Naive thymus-derived CD8-positive, alpha-beta T cell (primary cell): Measurements from ENCODE around the gene METTL9. TPM values are rescaled to one million over a fixed set of nuclear protein-coding genes. Genes with fewer than 3 reads are reported as not detected.
"Not testable (repeated sequence)": the region's sequence is repeated elsewhere in the genome, so short reads cannot be mapped to it uniquely, and the experiment has no call there.

Experiments
- ATAC-seq, 2 donors: fragments of 150-1000 bp; cut with Tn5 transposase in 1 of 2; sonication (Bioruptor Pico), chemical (Tn5 transposase) in 1 of 2; 1 replicate in 1 of 2; 2 replicates in 1 of 2; pipeline ENCODE4 v1.10.0; 2021; ENCODE audit warnings: mild to moderate bottlenecking in 2 of 2, moderate library complexity in 2 of 2
- POLR2A ChIA-PET: fragments of 350-600 bp; sonication (Branson Sonifier 250); formaldehyde crosslinking; loops from one replicate; lab custom pipeline; 2021; ENCODE audit warnings: antibody characterized with exemption; lab: Charles Lee
- DNase-seq, 10 donors: peaks; one replicate each; pipeline versions ENCODE4 v3.0.0 to v3.0.0-alpha.2; 2020 to 2022
- H3K27ac Mint-ChIP-seq, 10 donors: one replicate each; pipeline ENCODE4 v1.8.0; 2020 to 2022; ENCODE audit warnings: mild to moderate bottlenecking in 10 of 10, mixed read lengths in 10 of 10, moderate library complexity in 4 of 10, inconsistent platforms in 1 of 10
- H3K27me3 Mint-ChIP-seq, 5 donors: one replicate each; pipeline ENCODE4 v1.8.0; 2021 to 2022; ENCODE audit warnings: mixed read lengths in 5 of 5
- H3K36me3 Mint-ChIP-seq, 3 donors: one replicate each; pipeline ENCODE4 v1.8.0; 2020 to 2022; ENCODE audit warnings: mixed read lengths in 3 of 3, mild to moderate bottlenecking in 2 of 3, inconsistent platforms in 1 of 3
- H3K4me1 Mint-ChIP-seq, 4 donors: one replicate each; pipeline ENCODE4 v1.8.0; 2021 to 2022; ENCODE audit warnings: mixed read lengths in 4 of 4
- H3K4me3 Mint-ChIP-seq, 10 donors: one replicate each; pipeline ENCODE4 v1.8.0; 2020 to 2022; ENCODE audit warnings: mild to moderate bottlenecking in 10 of 10, mixed read lengths in 10 of 10, moderate library complexity in 6 of 10, inconsistent platforms in 1 of 10
- H3K9me3 Mint-ChIP-seq, 9 donors: one replicate each; pipeline ENCODE4 v1.8.0; 2020 to 2022; ENCODE audit warnings: mixed read lengths in 9 of 9, mild to moderate bottlenecking in 3 of 9, inconsistent platforms in 1 of 9, moderate library complexity in 1 of 9
- polyA plus RNA-seq, 3 donors: library from polyadenylated mRNA; unstranded; fragments of 300-500 nt; fragmentation: Illumina TruSeq; gene quantifications; one replicate each; pipeline ENCODE4 v1.2.3, GENCODE V29; 2021
- total RNA-seq, 8 experiments: library from RNA in 2 of 8; stranded (reverse) in 2 of 8; gene quantifications; one replicate each; pipeline ENCODE4 v1.2.3 and lab custom pipeline; 2021 to 2026

The METTL9 gene
- total and polyA plus RNA-seq, 5 experiments from 2014 or later: 80.9 to 156 (median 100) TPM

DNA sequence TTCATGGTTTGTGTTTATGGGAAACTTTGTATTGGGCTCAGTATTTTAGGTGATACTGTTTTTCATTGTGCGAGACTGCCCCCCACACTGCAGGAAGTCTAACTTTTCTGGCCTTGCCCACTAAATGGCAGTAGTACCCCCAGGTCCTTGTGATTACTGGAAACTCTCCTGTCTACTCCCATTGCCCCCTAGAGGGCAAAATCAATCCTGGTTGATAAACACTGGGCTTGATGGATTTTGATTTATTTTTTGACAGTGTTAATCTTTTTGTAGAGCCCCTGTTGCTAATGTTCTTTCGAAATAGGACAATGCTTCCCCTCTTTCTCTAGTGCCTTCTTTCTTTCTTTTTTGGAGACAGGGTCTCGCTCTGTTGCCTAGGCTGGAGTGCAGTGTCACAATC, 15.5 kb downstream of the METTL9 start:
- ATAC-seq: no peak
- Mint-ChIP-seq H3K27ac (peak overlapping the region in 5 of 10 donors; percentile 2 to 59 (median 19)), H3K4me3 (no peak overlapping the region), H3K27me3 (no peaks in the 10 kb centered on the region), H3K9me3 (no peaks in the 10 kb centered on the region), H3K4me1 (peaks cover 31 to 76% (median 64%) of the 10 kb centered on the region in 4 donors), H3K36me3 (peaks cover 4 to 52% (median 14%) of the 10 kb centered on the region in 3 donors)
- no peak for DNase-seq
- POLR2A ChIA-PET: no interaction called here

DNA sequence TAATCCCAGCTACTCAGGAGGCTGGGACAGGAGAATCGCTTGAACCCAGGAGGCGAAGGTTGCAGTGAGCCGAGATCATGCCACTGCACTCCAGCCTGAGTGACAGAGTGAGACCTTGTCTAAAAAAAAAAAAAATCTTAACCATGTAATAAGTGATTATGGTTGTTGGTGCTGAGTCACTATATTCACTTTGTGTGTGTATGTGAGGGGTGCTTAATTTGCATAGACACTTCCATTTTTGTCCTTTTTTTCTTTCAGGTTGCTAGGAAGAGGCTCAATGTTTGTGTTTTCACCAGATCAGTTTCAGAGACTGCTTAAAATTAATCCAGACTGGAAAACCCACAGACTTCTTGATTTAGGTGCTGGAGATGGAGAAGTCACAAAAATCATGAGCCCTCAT, 18.2 kb downstream of the METTL9 start:
- Mint-ChIP-seq H3K4me1 (peaks cover 22 to 75% (median 58%) of the 10 kb centered on the region in 4 donors), H3K36me3 (peaks cover 4 to 60% (median 14%) of the 10 kb centered on the region in 3 donors), H3K9me3 (no peaks in the 10 kb centered on the region), H3K27me3 (no peaks in the 10 kb centered on the region), H3K27ac (peak overlapping the region in 2 of 10 donors; percentile 38 to 44), H3K4me3 (no peak overlapping the region)
- DNase-seq (no peak), ATAC-seq (no peak)
- POLR2A ChIA-PET: no interaction called here

DNA sequence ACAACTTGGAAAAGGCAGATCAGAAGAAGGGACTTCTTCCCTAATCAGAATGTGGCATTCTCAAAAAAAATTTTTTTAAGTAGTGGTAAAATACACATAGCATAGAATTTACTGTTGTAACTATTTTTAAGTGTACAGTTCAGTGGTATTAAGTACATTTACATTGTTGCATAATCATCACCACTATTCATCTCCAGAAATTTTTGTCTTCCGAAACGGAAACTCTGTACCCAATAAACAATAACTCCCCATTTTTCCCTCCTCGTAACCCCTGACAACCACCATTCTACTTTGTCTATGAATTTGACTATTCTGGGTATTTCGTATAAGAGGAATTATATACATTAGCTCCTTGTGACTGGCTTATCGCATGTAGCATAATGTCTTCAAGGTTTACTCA, 18.9 kb downstream of the METTL9 start:
- H3K27ac Mint-ChIP-seq: peak overlapping the region in 2 of 10 donors; percentile 44 to 51

DNA sequence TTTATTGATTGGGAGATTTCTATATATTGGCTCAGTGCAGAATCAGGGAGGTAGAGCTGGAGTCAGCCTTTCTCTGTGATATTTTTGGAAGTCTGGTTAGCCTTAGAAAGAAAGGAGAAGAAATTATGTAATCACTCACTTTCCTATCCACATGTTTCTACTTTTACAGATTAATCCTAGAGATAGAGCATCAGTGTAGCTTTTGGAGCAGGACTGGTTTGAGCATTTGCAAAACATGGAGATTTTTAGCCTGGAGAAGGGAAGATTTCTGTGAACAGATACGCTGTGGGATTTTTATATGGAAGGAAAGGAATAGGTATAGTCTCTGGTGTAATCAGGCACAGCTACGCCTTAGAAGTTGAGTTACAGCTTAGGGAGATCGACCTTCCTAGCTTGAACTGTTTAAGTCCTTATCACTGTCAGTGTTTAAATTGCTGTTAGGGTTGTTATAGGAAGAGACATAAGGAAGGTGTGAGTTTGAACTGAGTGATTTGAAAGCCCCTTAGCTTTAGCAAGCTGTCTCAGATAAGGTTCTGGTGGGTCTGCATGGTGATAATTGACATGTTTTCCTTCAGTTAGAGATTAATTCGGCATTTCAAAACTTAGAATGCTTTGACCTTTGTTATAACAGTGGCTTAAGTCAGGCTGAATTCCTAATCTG, 20.5 kb downstream of the METTL9 start:
- H3K27ac Mint-ChIP-seq: peak overlapping the region in 3 of 10 donors; percentile 34 to 54 (median 39)

More for the DNA sequence above, 18.9 kb downstream of the METTL9 start:
- POLR2A ChIA-PET: no interaction called here
- no peak overlapping the region for H3K4me3 Mint-ChIP-seq
- H3K36me3 Mint-ChIP-seq: peaks cover 4 to 65% (median 15%) of the 10 kb centered on the region in 3 donors
- peaks cover 21 to 75% (median 57%) of the 10 kb centered on the region in 4 donors for H3K4me1 Mint-ChIP-seq
- no peaks in the 10 kb centered on the region for H3K27me3 Mint-ChIP-seq
- H3K9me3 Mint-ChIP-seq: no peaks in the 10 kb centered on the region
- DNase-seq (no peak), ATAC-seq (no peak)

DNA sequence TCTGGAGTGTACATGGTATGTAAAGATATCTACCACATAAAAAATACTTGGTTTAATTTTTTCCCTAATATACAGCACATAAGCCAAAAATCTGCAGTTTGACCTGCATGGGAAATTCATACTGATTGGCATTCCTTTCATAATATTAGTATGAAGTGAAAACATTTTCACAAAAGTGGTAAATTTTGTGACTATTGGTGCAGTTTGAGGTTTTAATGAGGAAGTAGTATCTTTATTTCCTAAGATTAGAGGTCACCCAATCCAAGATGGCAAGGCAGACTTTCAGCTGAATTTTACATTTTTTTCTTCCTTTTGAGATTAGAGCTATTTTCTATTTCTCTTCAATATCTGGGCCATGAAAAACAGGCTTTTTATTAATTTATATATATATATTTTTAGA, 21.2 kb downstream of the METTL9 start:
- POLR2A ChIA-PET: interaction anchor here (0.8 to 1.6 kb wide), 3 partner anchors 20 to 102 kb away, joined by 3 to 4 read pairs (median 3); no protein-coding TSS in a partner anchor
- H3K27ac Mint-ChIP-seq: peak overlapping the region in 3 of 10 donors; percentile 29 to 64 (median 44)
- no peak for DNase-seq
- H3K4me3 Mint-ChIP-seq: peak overlapping the region in 1 of 10 donors; percentile 18
- no peak for ATAC-seq
- no peaks in the 10 kb centered on the region for H3K27me3 Mint-ChIP-seq
- no peaks in the 10 kb centered on the region for H3K9me3 Mint-ChIP-seq
- peaks cover 4 to 69% (median 17%) of the 10 kb centered on the region in 3 donors for H3K36me3 Mint-ChIP-seq
- H3K4me1 Mint-ChIP-seq: peaks cover 15 to 70% (median 46%) of the 10 kb centered on the region in 4 donors

More for the DNA sequence above, 20.5 kb downstream of the METTL9 start:
- no peak for ATAC-seq
- no peaks in the 10 kb centered on the region for H3K9me3 Mint-ChIP-seq
- no peak overlapping the region for H3K4me3 Mint-ChIP-seq
- no peaks in the 10 kb centered on the region for H3K27me3 Mint-ChIP-seq
- H3K36me3 Mint-ChIP-seq: peaks cover 4 to 66% (median 17%) of the 10 kb centered on the region in 3 donors
- H3K4me1 Mint-ChIP-seq: peaks cover 18 to 70% (median 50%) of the 10 kb centered on the region in 4 donors
- POLR2A ChIA-PET: interaction anchor here (0.8 to 1.6 kb wide), 3 partner anchors 19 to 102 kb away, joined by 3 to 4 read pairs (median 3); no protein-coding TSS in a partner anchor
- no peak for DNase-seq

GRCh38 chr16:21622545-21622944, 23.2 kb downstream of the METTL9 start:
- POLR2A ChIA-PET: interaction anchor here (0.6 to 0.8 kb wide), 3 partner anchors 18 to 34 kb away, joined by 3 to 5 read pairs (median 4); no protein-coding TSS in a partner anchor
- no peaks in the 10 kb centered on the region for H3K27me3 Mint-ChIP-seq
- no peak overlapping the region for H3K4me3 Mint-ChIP-seq
- H3K36me3 Mint-ChIP-seq: peaks cover 4 to 71% (median 17%) of the 10 kb centered on the region in 3 donors
- ATAC-seq (no peak), DNase-seq (no peak)
- H3K27ac Mint-ChIP-seq: peak overlapping the region in 3 of 10 donors; percentile 4 to 9 (median 6)
- no peaks in the 10 kb centered on the region for H3K9me3 Mint-ChIP-seq
- H3K4me1 Mint-ChIP-seq: peaks cover 16 to 74% (median 47%) of the 10 kb centered on the region in 4 donors

- Mint-ChIP-seq H3K27me3 (no peaks in the 10 kb centered on the region), H3K9me3 (no peaks in the 10 kb centered on the region), H3K36me3 (peaks cover 0 to 70% (median 23%) of the 10 kb centered on the region in 3 donors), H3K4me1 (peaks cover 12 to 58% (median 38%) of the 10 kb centered on the region in 4 donors), H3K4me3 (no peak overlapping the region), H3K27ac (peak overlapping the region in 3 of 10 donors; percentile 10 to 53 (median 20))
- POLR2A ChIA-PET: no interaction called here
- ATAC-seq (no peak), DNase-seq (no peak)
Measured at GRCh38 chr16:21625026-21625425, 25.6 kb downstream of the METTL9 start.

DNA sequence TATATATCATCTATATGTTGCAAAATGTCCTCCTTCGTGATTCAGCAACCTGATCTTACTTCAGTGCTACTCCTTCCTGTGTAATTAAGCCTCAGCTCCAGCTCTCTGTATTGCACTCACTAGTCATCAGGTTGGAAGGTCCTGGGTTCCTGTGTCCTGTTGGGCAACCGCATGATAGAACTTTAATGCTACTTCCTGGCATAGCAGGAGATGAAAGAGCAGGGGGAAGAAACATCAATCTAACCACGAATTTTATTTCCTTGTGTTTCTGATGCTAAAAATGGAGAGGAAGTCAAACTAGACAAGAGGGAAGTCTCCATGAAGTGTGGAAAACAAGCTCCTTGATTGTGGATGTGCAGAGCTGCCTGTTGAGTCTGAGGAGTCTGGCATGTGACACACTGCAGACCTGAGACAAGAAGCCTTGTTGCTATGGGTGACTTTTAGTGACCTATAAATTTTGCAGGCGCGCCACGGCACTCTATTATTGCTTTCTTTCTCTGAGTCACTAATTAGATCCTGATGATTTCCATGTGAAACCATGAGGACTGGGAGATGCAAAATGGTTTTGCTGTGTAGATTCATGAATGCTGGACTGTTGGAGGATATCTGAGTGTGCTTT, 27.4 kb downstream of the METTL9 start:
- DNase-seq: no peak
- H3K27me3 Mint-ChIP-seq: no peaks in the 10 kb centered on the region
- POLR2A ChIA-PET: no interaction called here
- H3K4me1 Mint-ChIP-seq: peaks cover 11 to 41% (median 26%) of the 10 kb centered on the region in 4 donors
- peak overlapping the region in 9 of 10 donors; percentile 19 to 64 (median 56) for H3K4me3 Mint-ChIP-seq
- H3K36me3 Mint-ChIP-seq: peaks cover 0 to 69% (median 25%) of the 10 kb centered on the region in 3 donors
- no peaks in the 10 kb centered on the region for H3K9me3 Mint-ChIP-seq
- ATAC-seq: peak; percentile 44 to 59
- peak overlapping the region; percentile 44 to 87 (median 66) for H3K27ac Mint-ChIP-seq

GRCh38 chr16:21628121-21628726, 28.8 kb downstream of the METTL9 start:
- H3K36me3 Mint-ChIP-seq: peaks cover 0 to 60% (median 22%) of the 10 kb centered on the region in 3 donors
- peak overlapping the region in 6 of 10 donors; percentile 15 to 62 (median 38) for H3K27ac Mint-ChIP-seq
- POLR2A ChIA-PET: no interaction called here
- no peak overlapping the region for H3K4me3 Mint-ChIP-seq
- no peak for ATAC-seq
- H3K4me1 Mint-ChIP-seq: peaks cover 13 to 32% (median 23%) of the 10 kb centered on the region in 4 donors
- DNase-seq: no peak
- H3K27me3 Mint-ChIP-seq: no peaks in the 10 kb centered on the region
- H3K9me3 Mint-ChIP-seq: no peaks in the 10 kb centered on the region

- Mint-ChIP-seq H3K4me3 (no peak overlapping the region), H3K36me3 (peaks cover 0 to 58% (median 22%) of the 10 kb centered on the region in 3 donors), H3K27ac (peak overlapping the region in 2 of 10 donors; percentile 22 to 29), H3K27me3 (no peaks in the 10 kb centered on the region), H3K4me1 (peaks cover 13 to 30% (median 21%) of the 10 kb centered on the region in 4 donors), H3K9me3 (no peaks in the 10 kb centered on the region)
- DNase-seq: no peak
- POLR2A ChIA-PET: no interaction called here
- no peak for ATAC-seq
Measured at GRCh38 chr16:21628772-21629171, 29.4 kb downstream of the METTL9 start.

- H3K4me1 Mint-ChIP-seq: peaks cover 13 to 29% (median 20%) of the 10 kb centered on the region in 4 donors
- H3K36me3 Mint-ChIP-seq: peaks cover 0 to 56% (median 19%) of the 10 kb centered on the region in 3 donors
- H3K27ac Mint-ChIP-seq, H3K27me3 Mint-ChIP-seq, ATAC-seq, H3K4me3 Mint-ChIP-seq, DNase-seq, H3K9me3 Mint-ChIP-seq: not testable (repeated sequence)
- POLR2A ChIA-PET: interaction anchor here (1.8 kb wide), 1 partner anchor 17 kb away, joined by 5 read pairs; no protein-coding TSS in a partner anchor
Measured at GRCh38 chr16:21629616-21630539, 30.5 kb downstream of the METTL9 start.
